Lung (tissue), 12 donors: ENCODE data around the gene MIGA1. TPM values are rescaled to one million over a fixed set of nuclear protein-coding genes. Genes with fewer than 3 reads are reported as not detected.
"Not testable (repeated sequence)": the region's sequence is repeated elsewhere in the genome, so short reads cannot be mapped to it uniquely, and the experiment has no call there.

Source experiments
- ATAC-seq: fragments of 200-7000 bp; cut with Tn5 transposase; one replicate; pipeline ENCODE4 v1.9.1; 2020; ENCODE audit warnings: moderate number of reproducible peaks; ENCODE audit not compliant: insufficient read depth, low FRiP score
- DNase-seq, 3 donors: peaks; one replicate each; pipeline ENCODE4 v3.0.0-alpha.2; 2013 to 2017
- H3K27ac ChIP-seq, 2 donors: one replicate each; pipeline ENCODE4 v1.5.1; 2013; ENCODE audit warnings: mild to moderate bottlenecking in 2 of 2, moderate library complexity in 2 of 2, control low read depth in 1 of 2, inconsistent platforms in 1 of 2, low read depth in 1 of 2, low read length in 1 of 2
- H3K27me3 ChIP-seq, 3 donors: one replicate each; pipeline ENCODE4 v1.5.1; 2013; ENCODE audit warnings: low read length in 2 of 3; ENCODE audit not compliant: control insufficient read depth in 3 of 3, insufficient read depth in 3 of 3
- H3K36me3 ChIP-seq, 4 donors: one replicate each; pipeline ENCODE4 v1.5.1; 2013; ENCODE audit warnings: low read length in 4 of 4, mild to moderate bottlenecking in 1 of 4, moderate library complexity in 1 of 4; ENCODE audit not compliant: control insufficient read depth in 4 of 4, insufficient read depth in 4 of 4
- H3K4me1 ChIP-seq, 5 donors: one replicate each; pipeline ENCODE4 v1.5.1; 2013; ENCODE audit warnings: low read length in 5 of 5, mild to moderate bottlenecking in 2 of 5, moderate library complexity in 1 of 5; ENCODE audit not compliant: control insufficient read depth in 5 of 5, insufficient read depth in 5 of 5
- H3K4me3 ChIP-seq: one replicate; pipeline ENCODE4 v1.5.1; 2013; ENCODE audit warnings: mild to moderate bottlenecking, control low read depth, moderate library complexity
- H3K9ac ChIP-seq, 2 donors: one replicate each; pipeline ENCODE4 v1.5.1; 2013; ENCODE audit warnings: low read length in 2 of 2, control low read depth in 1 of 2; ENCODE audit not compliant: insufficient read depth in 1 of 2
- H3K9me3 ChIP-seq, 4 donors: one replicate each; pipeline ENCODE4 v1.5.1; 2013; ENCODE audit warnings: low read length in 3 of 4, mild to moderate bottlenecking in 1 of 4, moderate library complexity in 1 of 4; ENCODE audit not compliant: control insufficient read depth in 4 of 4, insufficient read depth in 3 of 4
- CTCF ChIP-seq: IDR thresholded peaks from 2 replicates; pipeline ENCODE4 v1.5.1; 2012; ENCODE audit warnings: mild to moderate bottlenecking; ENCODE audit errors: control extremely low read depth, extremely low read depth
- WGBS, 2 donors: extraction: QIAGEN DNeasy Blood & Tissue Kit; methylation state at CpG; one replicate each; pipeline ENCODE4 v1.1.7; 2013; 5-methylcytosine and 5-hydroxymethylcytosine counted together
- polyA plus RNA-seq, 2 donors: library from polyadenylated mRNA; stranded (reverse); fragments of 200-250 nt; gene quantifications; one replicate each; pipeline ENCODE4 v1.2.1, GENCODE V29; 2013
- total RNA-seq, 2 donors: library from RNA; depleted of rRNA in 1 of 2; stranded (reverse); fragments of >200 nt in 1 of 2; gene quantifications; one replicate each; pipeline ENCODE4 v1.2.1, GENCODE V29; 2014 to 2021
- donor health status: control.
- donor health status: control.
- donor health status: Bipolar disorder and iron deficiency.
- donor health status: healthy.
- donor health status: DM: yes; HTN: yes; CAD: no.

MIGA1 gene
- total and polyA plus RNA-seq, 4 donors, result 2.7 to 28.2 (median 8.5) TPM

- Histone ChIP-seq H3K4me1 (peaks cover 0 to 5% (median 0%) of the 10 kb centered on the region in 5 donors), H3K36me3 (peaks cover 3 to 20% (median 10%) of the 10 kb centered on the region in 4 donors), H3K9me3 (no peaks in the 10 kb centered on the region), H3K27ac (no peak overlapping the region), H3K9ac (no peak overlapping the region), H3K27me3 (no peaks in the 10 kb centered on the region), H3K4me3 (no peak overlapping the region)
- DNase-seq (no peak), ATAC-seq (no peak)
- WGBS, 2 donors, result 92 to 94% methylated on average over 1 of the region's 1 CpG
- no peak for TF ChIP-seq CTCF
Observed at GRCh38 chr1:77741316-77741715, 38.1 kb upstream of the MIGA1 start.

DNA sequence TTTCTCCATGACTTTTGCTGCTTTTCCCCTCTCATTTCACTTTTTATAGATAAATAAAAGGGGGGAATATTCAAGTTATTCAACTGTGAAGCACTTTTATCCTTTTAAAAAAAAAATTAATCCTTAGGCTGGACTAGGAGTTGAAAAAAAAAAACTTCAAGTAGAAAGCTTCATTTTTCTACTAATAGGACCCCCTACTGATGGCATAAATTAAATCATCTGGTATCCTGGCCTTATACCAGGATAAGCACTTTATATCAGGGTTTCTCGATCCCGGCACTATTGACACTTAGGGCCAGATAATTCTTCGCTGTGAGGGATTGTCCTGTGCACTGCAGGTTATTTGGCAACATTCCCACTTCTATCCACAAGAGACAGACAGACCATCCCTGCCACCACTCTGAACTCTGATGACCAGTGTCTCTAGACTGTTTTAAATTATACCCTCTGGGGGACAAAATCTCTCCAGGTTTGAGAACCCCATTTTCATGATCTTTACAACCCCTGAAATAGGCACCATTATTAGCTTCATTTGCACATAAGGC lies 37.4 kb upstream of the MIGA1 start:
- DNase-seq, result no peak
- peaks cover 0 to 5% (median 0%) of the 10 kb centered on the region in 5 donors for H3K4me1 ChIP-seq
- no peak overlapping the region for H3K4me3 ChIP-seq
- no peak overlapping the region for H3K27ac ChIP-seq
- no peak for TF ChIP-seq CTCF
- H3K36me3 ChIP-seq, result peaks cover 3 to 20% (median 10%) of the 10 kb centered on the region in 4 donors
- no peaks in the 10 kb centered on the region for H3K27me3 ChIP-seq
- no peak for ATAC-seq
- H3K9ac ChIP-seq, result no peak overlapping the region
- 91 to 96% methylated on average over 3 of the region's 3 CpGs for WGBS, 2 donors
- no peaks in the 10 kb centered on the region for H3K9me3 ChIP-seq

DNA sequence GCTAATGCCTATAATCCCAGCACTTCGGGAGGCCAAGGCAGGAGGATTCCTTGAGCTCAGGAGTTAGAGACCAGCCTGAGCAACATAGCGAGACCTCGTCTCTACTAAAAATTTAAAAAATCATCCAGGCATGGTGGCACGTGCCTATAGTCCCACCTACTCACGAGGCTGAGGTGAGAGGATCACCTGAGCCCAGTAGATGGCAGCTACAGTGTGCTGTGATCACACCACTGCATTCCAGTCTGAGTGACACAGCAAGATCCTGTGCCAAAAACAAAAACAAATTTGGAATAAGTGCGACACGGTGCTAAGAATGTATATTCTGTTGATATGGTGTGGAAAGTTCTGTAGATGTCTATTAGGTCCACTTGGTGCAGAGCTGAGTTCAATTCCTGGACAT lies 34.9 kb upstream of the MIGA1 start:
- no peak for TF ChIP-seq CTCF
- Histone ChIP-seq H3K27me3 (no peaks in the 10 kb centered on the region), H3K4me3 (no peak overlapping the region), H3K9me3 (no peaks in the 10 kb centered on the region), H3K4me1 (peaks cover 0 to 8% (median 3%) of the 10 kb centered on the region in 5 donors), H3K36me3 (peaks cover 3 to 14% (median 9%) of the 10 kb centered on the region in 4 donors), H3K27ac (no peak overlapping the region), H3K9ac (no peak overlapping the region)
- no peak for ATAC-seq
- WGBS, 2 donors, result 87% methylated on average over 7 of the region's 7 CpGs
- no peak for DNase-seq

DNA sequence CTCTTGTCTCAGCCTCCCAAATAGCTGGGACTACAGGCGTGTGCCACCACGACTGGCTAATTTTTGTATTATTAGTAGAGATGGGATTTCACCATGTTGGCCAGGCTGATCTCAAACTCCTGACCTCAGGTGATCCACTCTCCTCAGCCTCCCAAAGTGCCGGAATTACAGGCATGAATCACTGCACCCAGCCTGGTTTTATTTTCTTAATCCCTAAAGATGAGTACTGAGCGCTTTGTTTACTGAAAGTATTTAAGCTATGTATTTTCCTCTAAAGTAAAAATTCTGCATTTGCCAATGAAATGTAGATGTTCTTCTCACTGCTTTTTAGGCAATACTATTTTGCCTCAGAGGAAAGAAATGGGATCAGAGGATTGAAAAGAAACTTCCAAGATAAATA lies 30.0 kb upstream of the MIGA1 start:
- not testable (repeated sequence) for H3K27me3 ChIP-seq, H3K9ac ChIP-seq, H3K36me3 ChIP-seq, ATAC-seq, DNase-seq, H3K9me3 ChIP-seq, H3K4me1 ChIP-seq, H3K4me3 ChIP-seq, H3K27ac ChIP-seq
- 96 to 97% methylated on average over 4 of the region's 4 CpGs for WGBS, 2 donors
